ENCODE data around the gene LRRFIP1.
A peak's percentile ranks its signal among the peaks of the same experiment; 100 is the strongest.

Gene LRRFIP1

DNA sequence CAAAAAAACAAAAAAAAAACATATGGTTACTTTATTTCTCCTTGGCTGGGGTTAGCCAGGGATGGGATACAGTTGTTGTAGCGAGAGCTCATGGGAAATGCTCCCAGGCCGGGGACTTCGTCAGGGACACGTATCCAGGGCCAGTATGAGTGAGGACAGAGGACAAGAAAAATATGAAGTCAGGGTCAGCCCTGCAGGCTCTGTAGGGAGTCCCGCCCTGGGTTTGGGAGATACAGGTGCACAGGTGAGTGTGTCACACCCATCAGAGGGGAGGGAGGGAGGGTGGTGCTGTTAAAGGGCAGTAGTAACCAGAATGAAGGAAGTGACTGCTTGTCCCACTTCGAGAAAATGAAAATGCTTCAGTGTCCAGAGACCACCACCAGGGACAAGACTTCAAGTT is 115.6 kb downstream of the LRRFIP1 start:
- H3K4me3 ChIP-seq (replicated peaks; ENCODE audit: low read depth, low read length) = no peak overlapping the region
- no peak for DNase-seq (ENCODE audit: low read depth)
- TF ChIP-seq, protein P1, sequence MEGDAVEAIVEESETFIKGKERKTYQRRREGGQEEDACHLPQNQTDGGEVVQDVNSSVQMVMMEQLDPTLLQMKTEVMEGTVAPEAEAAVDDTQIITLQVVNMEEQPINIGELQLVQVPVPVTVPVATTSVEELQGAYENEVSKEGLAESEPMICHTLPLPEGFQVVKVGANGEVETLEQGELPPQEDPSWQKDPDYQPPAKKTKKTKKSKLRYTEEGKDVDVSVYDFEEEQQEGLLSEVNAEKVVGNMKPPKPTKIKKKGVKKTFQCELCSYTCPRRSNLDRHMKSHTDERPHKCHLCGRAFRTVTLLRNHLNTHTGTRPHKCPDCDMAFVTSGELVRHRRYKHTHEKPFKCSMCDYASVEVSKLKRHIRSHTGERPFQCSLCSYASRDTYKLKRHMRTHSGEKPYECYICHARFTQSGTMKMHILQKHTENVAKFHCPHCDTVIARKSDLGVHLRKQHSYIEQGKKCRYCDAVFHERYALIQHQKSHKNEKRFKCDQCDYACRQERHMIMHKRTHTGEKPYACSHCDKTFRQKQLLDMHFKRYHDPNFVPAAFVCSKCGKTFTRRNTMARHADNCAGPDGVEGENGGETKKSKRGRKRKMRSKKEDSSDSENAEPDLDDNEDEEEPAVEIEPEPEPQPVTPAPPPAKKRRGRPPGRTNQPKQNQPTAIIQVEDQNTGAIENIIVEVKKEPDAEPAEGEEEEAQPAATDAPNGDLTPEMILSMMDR (IDR thresholded peaks at IDR 0.05; ENCODE audit: low read length, missing control alignments) = no peak

DNA sequence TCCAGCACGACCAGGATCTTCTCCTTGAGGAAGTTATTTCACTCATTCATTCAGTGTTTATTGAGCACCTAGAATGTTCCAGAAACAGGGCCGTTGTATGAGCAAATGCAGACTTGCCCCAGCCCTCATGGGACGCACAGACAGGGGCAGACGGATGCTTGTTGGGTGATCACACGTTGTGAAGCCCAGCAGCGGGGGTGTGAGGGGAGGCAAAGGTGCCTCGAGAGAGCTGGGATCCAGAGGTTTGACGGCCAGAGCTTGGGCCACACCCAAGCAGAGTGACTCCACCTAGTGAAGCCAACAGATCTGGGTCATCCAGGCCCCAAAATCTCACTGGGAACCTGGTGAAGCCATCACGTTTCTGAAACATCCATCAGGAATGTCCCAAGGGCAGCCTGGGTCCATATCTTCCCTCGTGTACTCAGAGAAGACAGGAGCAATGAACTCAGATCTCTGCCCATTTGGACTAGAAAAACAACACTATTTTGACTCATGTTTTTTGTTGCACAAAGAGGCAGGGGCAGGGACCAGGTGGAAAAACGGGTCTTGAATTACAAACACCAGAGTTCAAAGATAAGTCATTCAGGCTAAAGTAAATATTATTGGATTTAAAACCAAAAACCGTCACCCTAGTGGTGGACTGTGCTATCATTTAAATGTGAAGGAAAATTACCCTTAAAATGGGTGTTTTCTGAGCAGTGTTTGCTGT is 116.3 kb downstream of the LRRFIP1 start:
- TF ChIP-seq, protein P1 (IDR thresholded peaks at IDR 0.05; ENCODE audit: low read length, missing control alignments) = peak; percentile 5
- peak; percentile 20 for DNase-seq (ENCODE audit: low read depth)
- H3K4me3 ChIP-seq (replicated peaks; ENCODE audit: low read depth, low read length) = no peak overlapping the region

DNA sequence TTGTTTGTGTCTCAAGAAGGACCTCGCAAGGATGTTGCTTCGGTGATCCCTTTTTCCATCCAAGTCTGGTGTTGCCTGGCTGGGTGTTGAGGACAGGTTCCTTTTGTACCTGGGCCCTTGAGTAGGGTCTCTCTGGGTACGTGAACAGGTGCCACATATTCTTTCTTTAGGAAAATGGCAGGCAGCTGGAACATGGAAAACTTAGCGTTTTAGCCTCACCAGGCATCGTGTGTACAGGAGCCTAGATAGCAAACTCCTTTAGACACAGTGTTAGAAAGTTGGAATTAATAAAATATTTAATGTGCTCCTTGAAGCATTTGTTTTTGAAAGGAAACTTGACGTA is 116.9 kb downstream of the LRRFIP1 start:
- H3K4me3 ChIP-seq (replicated peaks; ENCODE audit: low read depth, low read length) = no peak overlapping the region
- DNase-seq (ENCODE audit: low read depth) = no peak
- TF ChIP-seq, protein P1 (IDR thresholded peaks at IDR 0.05; ENCODE audit: low read length, missing control alignments) = no peak

DNA sequence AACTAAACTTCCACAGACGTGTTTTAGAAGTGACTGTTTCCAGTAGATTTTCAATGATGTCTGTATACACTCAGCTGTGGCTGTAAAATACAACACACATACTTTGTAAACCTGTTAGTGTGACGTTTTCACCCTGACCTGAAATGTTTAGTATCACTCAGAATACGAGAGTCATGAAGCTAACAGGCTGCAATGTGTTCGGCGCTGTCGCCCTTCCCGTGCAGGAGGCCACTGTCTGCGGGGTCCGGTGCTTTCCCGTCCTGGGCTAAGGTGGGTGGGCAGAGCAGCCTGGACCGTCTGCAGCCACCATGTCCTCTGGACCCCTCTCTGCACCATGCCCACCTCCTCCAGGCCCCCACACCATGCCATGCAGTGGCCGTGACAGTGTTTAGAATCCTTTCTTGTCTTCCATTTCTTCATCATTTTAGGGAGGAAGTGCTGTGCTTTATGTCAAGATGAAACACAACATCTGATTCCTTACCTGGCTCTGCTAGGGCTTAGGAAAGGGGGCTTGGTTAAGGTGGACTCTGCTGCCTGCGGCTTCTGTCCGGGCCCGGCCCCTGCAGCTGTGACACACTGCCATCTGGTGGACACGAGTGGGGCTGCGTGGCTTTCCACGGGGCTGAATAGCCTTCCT is 117.3 kb downstream of the LRRFIP1 start:
- TF ChIP-seq, protein P1 (IDR thresholded peaks at IDR 0.05; ENCODE audit: low read length, missing control alignments) = peak; percentile 98
- DNase-seq (ENCODE audit: low read depth) = peak; percentile 72
- H3K4me3 ChIP-seq (replicated peaks; ENCODE audit: low read depth, low read length) = no peak overlapping the region

DNA sequence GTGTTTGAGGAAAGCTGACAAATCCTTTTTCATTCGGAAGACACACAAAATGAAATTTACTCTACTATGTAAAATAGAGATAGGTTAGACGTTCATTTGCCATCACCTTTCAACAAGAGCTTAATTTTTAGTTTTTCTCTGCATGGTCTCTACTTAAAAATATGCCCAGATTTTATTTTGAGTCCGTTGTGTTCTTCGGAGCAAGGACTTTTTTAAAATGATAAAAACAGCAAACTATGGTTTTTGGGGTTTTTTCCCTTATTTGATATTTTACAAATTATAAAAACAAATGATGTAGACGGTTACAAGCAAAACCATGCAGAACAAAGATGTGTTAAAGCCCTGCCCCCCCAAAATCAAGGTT is 117.8 kb downstream of the LRRFIP1 start:
- DNase-seq (ENCODE audit: low read depth) = no peak
- no peak overlapping the region for H3K4me3 ChIP-seq (replicated peaks; ENCODE audit: low read depth, low read length)
- TF ChIP-seq, protein P1 (IDR thresholded peaks at IDR 0.05; ENCODE audit: low read length, missing control alignments) = no peak

DNA sequence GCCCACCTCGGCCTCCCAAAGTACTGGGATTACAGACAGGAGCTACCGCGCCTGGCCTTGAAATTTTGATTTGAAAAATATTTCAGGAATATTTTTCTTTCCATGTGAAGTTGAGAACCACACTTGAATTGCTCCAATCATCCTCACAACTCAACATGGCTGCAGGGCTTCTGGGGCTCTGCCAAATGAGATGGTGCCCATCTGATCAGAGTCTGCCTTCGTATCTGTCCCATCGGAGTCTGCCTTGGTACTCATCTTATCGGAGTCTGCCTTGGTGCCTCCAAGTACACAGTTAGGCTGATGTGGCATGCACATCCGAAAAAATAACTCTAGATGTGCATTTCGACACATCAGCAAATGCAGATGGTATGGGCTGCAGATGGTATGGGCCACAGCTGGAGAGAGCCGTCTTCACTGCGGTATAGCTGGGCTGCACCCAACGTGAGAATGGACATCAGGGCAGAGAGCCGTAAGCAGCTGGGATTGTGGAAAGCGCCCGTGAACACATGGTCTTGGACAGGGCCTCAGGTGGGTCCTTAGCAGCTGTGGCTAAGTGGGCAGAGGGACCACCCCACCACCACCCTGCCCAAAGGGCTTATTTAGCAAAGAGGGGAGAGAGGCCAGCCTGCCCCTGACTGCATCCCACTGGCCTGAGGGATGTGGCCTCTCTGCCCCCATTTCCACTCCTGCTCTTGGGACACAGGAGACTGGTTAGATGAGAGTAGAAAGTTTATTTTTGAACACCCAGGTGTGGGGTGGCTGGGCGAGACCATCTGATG is 119.1 kb downstream of the LRRFIP1 start:
- TF ChIP-seq, protein P1 (IDR thresholded peaks at IDR 0.05; ENCODE audit: low read length, missing control alignments) = no peak
- no peak overlapping the region for H3K4me3 ChIP-seq (replicated peaks; ENCODE audit: low read depth, low read length)
- no peak for DNase-seq (ENCODE audit: low read depth)
